ENCODE results near the gene EFNA2.

The EFNA2 gene

DNA sequence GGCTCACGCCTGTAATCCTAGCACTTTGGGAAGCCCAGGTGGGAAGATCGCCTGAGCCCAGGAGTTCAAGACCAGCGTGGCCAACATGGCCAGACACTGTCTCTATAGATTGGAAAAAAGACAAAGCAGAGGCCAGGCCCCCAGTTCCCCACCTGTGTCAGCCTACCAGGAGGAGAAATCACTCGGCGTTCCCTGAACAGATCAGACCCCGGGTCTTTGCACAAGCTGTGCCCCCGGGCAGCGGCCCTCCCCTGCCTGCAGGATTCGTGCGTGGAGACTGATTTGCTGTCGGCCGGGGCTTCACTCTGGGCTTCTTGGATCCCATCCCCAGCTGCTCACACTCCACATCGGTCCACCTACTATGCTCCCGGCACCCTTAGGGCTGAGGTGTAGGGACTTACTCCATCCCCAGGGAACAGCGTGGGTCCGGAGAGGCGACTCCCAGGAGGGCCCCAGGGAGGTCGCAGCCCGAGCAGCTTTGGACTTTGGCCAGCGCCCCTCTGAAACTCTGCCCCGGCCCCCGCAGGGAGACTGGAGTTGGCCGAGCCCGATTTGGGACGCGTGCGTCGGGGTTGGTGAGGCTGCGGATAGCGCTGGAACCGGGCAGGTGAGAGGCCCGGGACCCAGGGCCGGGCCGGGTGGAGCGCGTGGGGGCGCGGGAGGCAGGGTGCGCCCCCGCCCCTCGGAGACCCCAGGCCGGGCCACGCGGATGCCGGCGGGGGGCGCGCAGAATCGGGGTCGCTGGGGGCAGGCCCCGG lies 515 bp upstream of the EFNA2 start:
- DNase-seq, result no peak

DNA sequence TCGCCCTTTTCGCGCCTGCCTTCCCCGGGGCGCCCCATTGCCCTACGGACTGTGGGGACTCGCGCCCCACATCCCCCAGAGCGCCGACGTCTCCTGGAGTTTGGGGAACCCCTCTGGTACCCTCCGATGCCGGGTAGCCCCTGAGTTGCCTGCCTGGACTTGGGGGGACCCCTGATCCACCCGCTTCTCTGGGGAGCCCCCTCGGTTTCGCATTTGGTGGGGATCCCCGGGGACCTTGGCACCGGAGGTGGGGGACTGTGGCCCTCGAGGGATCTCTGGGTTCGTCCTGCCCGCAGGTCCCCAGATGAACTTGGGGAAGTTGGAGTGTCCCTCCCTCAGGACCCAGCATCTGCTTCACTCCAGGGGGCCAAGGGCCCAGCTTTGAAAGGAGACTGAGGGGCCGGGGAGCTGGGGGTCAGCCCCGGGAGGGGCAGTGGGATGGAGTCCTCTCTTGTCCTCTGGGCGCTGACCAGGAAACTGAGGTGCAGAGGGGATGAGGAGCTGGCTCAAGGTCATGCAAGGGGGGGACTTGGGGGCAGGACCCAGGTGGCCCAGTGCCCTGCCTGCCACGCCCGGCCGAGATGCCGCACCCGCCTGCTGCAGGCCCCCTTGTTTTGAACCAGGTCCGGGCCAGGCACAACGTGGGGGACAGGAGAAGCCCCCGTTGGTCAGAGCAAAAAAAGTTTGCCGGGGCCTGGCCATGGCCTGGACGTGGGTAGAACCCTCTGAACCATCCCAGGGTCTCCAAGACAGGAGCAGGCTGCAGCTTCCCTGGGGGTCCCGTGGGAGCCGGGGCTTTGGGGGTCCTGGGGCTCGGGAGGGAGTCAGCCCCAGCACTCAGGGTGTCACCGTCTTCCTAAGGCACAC lies 1.0 kb downstream of the EFNA2 start:
- no peak for DNase-seq

DNA sequence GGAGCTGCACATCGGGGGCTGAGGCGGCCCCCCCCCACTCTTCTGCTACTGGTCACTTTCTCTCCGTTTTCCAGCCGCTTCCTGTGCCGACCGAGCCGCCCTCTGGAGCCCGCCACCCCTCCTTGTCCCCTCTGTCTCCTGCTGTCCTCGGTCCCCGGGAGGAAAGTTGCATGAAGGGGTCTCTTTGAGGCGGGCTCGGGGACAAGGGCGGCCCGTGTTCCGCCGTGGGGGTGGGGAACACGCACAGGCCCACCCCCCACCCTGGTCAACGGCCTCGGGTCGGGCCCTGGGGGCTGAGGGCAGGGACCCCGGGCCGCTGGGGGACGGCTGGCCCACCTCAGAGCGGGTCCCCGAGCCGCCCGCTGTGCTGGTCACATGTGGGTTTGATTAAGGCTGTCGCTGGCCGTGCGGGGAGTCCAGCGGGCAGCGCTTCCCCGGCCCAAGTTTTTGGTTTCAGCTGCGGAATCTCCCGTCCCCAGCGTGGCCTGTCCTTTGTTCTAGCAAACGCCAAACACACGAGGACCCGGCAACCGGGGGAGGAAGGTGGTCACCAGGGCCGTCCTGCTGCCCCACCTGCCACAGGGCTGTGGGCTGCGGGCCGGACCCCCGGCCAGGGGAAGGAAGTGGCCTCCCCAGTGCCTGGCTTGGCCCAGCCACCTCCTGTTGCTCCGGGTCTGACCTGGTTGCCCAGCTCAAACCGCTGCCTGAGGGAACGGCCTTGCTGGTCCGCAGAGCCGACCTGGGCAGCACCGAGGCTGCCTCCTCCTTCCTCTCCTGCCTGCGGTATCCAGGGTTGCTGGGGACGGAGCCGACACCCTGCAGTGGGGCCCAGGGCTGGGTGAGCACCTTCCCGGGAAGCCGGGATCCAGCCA lies 1.9 kb downstream of the EFNA2 start:
- DNase-seq, result no peak

DNA sequence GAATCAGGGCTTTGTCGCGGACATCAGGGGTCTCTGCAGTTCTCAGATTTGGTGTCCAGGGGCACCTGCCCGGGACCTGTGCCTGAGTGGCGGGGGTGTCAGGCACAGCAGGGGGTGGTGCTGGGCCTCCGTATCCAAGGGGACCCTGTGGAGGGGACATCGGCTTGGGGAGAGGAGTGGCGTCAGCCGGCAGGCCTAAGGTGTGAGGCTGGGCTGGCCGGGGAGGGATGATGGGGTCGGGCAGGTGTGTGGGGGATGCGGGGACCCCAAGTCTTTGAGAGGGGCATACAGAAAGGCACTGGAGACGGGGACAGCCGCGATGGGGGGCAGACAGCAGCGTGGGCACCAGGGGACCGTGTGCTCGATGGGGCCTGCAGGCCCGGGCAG lies 2.5 kb downstream of the EFNA2 start:
- DNase-seq, result no peak

DNA sequence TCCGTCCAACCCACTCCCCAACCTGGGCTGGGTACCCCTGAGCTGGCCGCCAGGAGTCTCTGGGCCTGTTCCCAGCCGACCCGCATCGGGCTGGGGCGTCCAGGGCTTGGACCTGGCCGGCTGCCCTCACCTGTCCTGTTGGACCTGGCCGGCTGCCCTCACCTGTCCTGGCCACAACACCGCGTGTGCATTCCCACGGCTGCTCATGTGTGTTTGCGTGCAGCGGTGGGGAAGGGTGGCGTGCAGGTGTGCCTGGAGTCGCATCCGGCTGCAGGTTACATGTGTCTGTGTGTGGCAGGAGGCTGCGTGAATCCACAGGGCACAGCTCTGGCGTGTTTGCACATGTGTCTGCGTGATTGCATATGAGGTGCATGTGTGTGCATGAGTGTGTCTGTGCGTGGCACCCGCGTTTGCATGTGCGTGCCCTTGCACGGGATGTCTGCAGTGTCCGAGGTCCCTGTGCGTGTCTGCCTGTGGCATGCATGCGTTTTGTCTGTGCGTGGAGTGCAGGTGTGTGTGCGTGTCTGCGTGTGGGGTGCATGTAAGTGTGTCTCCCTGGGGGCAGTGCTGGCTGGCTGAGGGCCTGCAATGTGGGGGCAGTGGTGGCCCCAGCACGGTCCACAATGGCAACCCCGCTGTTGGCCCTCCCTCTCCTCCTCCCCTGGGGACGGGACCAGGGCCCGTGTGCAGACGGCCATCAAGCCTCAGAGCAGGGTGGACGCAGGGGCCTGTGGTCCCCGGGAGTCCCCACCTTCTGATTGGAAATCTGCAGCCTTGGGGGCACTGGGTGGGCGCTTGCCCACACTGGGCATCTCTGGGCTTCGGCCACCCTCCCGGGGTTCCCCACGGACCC lies 3.4 kb downstream of the EFNA2 start:
- DNase-seq, result no peak

DNA sequence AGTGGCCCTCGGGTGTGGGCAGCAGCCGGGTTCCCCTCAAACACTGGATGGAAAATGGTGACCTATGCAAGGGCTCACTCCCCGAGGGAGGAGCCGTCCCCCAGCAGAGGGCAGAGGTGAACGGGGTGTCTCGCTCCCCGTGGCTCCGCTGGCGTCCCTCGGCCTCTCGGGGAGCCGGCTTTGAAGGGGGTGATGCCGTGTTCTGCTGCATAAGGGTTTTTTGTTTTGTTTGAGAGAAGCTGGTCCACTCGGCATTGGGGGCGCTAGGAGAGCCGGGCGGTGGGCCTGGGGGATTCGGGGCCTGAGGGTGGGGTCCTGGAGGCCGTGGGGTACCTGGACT lies 4.0 kb downstream of the EFNA2 start:
- DNase-seq, result no peak

DNA sequence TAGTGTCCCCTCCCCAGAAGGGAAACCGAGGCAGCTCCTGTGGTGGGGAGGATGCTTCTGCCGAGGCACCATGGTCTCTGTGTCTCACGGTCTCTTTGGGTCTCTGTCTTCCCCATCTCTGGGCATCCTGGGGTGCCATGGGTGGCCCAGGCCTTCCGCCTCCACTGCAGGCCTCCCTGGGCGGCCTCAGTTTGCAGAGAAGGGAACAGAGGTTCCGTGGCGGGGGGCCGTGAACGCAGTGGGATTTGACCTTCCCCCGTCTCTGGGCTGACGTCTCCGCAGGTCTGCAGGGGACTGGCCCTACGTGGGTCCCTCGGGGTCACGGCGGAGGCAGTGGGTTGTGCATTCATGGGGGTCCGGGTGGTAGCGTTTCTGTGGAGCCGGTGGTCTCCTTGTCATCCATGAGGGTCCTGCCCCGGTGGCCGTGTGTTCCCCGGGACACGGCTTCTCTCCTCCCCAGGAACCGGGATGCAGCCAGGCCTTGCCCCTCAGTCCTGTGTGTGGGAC lies 4.6 kb downstream of the EFNA2 start:
- DNase-seq, result no peak

DNA sequence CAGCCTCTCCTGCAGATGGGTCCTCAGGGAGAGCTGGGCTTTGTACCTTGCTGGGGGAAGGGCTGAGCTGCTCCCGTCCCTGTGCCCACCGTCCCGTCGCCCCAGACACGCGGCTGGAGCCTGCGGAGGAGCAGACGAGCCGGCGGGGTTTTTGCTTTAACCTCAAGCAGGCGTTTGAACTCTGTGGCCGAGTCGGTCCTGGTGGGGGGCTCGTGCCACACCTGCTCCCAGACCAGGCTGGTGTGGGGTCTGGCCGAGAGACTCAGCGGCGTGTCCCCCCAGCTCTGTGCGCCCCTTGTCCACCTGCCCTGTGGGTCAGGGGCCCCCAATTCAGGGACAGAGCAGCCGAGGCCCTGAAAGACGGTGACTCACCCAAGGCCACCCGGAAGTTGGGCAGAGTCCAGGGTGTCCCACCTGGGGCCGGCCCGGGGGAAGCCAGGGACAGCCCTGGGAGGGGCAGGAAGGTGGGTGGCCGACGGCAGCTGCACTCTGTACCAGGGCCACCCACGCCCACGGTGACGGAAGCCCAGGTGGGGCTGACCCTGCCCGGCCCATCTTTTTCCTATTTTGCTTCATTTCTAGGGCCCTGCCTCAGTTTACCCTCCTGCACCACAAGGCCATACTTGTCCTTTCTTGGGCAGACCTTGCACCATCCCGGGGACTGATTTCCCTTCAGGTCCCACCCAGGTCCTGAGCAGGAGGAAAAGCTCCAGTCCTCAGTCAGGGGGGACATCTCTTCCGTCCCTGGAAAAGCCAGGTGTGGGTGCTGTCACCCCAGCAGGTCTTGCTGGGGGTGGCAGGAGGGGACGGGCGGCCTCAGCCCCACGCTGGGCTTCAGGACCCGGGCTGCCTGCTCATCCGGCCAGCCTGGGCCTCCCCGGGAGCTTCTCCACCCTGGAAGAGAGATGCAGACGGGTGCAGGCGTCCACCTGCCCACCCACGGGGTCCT lies 5.3 kb downstream of the EFNA2 start:
- no peak for DNase-seq

DNA sequence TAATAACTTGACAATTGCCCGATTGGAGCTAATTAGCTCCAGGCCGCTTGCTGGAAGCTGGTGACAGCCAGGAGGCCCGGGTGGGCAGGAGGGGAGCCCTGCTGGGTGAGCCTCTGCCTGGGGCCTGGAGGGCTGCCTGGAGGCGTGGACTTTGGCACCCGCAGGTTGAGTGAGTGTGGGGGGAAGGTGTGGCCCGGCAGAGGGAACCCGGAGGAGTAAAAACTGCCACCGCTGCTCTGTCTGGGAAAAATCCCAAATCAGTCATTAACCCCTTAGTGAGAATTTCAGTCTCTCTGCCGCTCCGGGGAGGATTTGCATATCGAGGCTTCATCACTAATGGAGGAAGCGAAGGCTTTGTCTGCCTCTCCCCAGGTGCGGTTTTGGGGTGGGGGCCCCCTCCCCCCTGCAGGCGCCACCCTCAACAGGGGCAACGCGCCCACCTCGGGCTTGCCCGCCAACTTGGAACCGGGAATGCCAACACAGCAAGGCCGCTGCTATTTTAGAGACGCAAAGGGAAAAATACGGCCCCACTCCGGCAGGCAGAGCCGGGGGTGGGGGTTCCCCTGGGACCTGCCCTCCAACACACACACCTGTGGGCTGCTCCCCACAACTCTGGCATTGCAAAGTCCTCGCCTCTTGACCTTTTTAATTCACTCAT lies 6.2 kb downstream of the EFNA2 start:
- no peak for DNase-seq

DNA sequence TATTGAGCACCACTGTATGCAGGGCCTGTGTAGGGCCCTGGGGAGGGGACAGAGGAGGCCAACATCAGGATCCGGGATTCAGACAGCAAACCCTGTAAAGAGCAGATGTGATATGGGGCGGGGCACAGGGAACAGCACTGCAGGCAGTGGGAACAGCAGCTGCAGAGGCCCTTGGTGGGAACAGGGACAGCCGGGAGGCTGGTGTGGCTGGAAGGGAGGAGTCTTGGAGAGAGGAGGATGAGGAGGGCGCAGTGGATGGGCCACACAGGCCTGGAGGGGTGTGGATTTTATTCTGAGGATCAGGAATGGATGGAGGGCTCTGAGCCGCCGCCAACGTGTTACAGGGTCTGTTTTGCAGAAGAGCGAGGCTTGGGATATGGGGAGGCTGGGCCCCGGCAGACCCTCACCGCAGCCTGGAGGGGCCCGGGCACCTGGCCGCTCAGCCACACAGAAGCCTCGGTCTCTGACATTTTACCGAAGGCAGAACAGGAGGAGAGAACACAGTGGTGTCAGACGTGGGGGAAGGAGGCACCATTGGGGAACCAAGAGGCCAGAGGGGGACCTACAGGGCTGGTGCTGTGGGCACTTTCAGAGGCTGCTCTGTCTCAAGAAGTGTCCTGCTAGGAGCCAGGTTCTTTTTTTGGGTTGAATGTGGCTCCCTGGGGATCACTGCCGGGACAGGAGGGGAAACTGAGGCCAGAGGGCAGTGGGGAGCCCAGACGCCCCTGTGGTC lies 6.9 kb downstream of the EFNA2 start:
- no peak for DNase-seq

DNA sequence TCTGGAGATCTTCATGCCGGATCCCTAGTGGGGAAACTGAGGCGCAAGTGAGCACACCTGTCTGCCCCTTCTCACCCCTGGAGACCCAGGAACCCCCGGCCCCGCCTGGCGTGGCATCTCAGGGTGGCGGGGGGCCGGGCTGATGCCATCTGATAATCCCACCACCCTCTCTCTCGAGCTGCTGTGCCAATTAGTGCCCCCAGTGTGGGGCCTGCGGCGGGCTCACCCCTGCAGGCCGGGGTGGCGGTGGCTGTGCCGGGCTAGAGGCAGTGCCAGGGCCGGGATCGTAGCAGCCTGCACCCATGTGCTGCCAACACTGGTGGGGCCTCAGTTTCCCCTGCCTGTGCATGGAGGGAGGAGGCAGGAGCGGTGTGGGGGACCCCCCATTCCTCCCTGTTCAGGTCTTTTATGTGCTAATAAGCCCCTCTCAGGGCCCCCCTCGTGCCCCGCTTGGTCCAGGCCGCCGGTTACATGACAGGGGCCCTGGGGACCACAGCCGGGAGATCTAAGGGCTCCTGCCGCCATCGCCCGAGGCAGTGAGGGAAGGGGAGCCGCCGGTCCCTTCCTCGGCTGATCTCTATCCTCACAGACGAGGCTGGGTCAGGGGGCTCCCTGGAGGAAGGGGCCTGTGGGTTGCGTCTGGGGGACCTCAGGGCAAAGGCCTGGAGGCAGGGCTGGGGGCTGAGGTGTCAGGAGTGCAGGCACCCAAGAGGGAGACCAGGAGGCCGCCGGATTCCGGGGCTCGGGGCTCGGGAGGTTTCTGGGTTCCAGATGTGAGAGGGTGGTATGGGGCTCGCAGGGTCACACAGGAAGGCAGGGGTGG lies 8.3 kb downstream of the EFNA2 start:
- no peak for DNase-seq

DNA sequence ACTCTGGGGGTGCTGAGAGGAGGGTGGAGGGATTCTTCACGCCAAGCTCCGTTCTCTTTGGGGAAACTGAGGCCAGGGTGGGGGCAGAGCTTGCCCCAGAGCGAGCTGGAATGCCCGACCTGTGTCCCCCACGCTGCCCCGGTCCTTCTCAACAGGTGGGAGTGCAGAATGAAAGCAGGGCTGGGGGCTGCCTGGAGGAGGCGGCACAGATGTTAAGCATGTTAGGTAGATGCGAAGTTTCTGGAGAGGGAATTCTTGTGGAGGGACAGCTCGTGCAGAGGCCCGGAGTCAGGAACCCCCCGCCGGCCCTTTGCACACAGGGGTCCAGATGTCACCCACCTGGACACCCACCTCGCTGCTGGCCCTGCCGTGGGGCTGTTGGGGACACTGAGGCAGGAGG lies 9.0 kb downstream of the EFNA2 start:
- DNase-seq, result no peak

DNA sequence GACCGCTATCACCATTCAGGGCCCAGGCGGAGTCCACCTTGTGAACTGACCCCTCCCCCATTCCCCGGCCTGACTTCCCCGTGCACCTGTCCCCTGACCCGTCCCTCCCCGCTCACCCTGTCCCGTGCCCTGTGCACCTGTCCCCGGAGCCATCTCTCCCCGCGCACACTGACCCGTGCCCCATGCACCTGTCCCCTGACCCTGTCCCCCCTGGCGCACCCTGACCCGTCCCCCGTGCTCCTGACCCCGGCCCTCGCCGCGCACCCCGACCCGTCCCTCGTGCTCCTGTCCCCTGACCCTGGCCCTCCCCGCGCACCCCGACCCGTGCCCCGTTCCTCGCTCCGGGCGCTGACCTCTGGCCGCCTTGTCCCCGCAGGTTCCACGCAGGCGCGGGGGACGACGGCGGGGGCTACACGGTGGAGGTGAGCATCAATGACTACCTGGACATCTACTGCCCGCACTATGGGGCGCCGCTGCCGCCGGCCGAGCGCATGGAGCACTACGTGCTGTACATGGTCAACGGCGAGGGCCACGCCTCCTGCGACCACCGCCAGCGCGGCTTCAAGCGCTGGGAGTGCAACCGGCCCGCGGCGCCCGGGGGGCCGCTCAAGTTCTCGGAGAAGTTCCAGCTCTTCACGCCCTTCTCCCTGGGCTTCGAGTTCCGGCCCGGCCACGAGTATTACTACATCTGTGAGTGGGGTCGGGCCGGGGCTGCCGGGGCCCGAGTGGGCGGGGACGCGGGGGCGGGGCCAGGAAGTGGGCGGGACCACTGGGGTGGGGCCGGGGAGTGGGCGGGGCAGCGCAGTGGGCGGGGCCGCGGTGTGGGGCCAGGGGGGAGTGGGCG lies 9.7 kb downstream of the EFNA2 start:
- no peak for DNase-seq

DNA sequence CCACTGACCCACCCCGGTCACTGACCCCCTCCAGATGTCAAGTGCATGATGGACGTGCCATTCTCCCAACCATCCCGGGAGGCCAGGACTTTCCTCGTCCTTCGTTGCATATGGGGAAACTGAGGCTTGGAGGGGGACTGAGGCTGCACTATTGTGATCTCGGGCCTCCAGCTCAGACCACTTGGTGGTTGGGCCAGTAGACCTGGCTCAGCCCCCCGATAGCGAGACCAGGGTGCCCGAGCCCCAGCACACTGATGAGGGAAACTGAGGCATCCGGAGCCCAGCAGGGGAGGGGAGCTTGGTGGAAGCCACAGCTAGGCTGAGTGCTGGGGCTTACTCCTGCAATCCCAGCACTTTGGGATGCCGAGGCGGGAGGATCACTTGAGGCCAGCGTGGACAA lies 10.4 kb downstream of the EFNA2 start:
- DNase-seq, result no peak

DNA sequence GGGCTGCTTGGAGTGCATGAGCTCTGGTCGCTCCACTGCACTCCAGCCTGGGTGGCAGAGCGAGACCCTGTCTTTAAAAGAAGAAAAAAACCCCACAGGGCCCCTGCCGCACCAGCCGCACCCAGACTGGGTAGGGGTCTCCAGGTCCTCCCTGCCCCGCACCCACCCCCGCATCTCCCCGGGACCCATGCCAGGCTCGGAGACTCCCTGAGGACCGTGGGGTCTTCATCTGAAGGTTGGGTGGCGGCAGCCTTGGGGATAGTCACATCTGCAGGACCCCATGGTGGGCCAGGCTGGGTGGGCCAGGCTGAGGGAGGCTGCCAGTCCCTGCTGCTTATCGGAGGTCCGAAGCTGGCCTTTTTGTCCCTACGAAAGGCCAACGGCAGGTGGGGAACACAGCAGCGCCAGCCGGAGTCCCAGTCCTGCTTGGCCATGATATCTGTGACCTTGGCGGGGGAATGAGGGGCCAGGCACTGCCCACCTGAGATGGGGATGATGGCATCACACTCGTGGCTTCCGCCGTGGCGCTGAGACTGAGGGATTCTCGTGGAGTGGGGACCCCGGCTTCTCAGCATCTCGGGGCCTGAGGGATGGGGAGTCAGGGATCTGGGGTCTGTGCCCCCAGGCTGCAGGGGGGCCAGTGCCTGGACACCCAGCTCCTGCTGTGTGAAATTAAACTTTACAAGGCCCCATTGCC lies 11.1 kb downstream of the EFNA2 start:
- no peak for DNase-seq

DNA sequence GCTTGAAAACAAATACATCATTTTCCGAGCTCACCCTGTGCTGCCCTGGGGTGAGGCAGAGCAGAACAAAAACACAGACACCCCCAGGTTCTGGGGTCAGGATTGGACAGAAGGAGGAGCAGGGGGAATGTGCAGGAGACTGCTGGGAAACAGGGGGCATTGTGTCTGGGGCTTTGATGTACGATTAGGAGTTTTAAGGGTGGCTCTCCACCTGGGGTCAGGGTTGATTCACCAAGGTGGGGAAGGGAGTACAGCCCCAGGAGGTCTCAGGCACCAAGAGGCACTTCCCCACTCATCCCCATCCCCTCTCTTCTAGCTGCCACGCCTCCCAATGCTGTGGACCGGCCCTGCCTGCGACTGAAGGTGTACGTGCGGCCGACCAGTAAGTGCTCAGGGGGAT lies 12.6 kb downstream of the EFNA2 start:
- DNase-seq, result no peak

DNA sequence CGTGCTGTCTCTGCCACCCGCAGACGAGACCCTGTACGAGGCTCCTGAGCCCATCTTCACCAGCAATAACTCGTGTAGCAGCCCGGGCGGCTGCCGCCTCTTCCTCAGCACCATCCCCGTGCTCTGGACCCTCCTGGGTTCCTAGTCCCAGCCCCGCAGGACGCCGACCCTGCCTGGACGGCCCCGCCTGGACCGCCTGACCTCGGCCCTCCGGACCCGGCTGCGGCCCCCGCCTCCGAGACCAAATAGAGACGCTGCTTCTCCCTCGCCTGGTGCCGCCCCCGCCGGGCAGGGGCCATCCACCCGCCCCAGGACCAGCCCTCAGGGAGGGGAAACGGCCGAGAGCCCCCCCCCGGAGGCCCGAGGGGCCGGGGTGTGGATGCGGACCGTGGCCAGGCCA lies 14.1 kb downstream of the EFNA2 start:
- DNase-seq, result no peak

Measured in hippocampal formation (tissue), 2 donors.